ENCODE measurements around the gene SPO11. TPM values are rescaled to one million over a fixed set of nuclear protein-coding genes. Genes with fewer than 3 reads are reported as not detected.

The SPO11 gene
- total RNA-seq, 3 donors from 2014 or later (not counting 1 experiment from before 2014, with no cell fraction given), result not detected

GRCh38 chr20:57317316-57317788 is 12.3 kb upstream of the SPO11 start:
- TF ChIP-seq, protein P1, sequence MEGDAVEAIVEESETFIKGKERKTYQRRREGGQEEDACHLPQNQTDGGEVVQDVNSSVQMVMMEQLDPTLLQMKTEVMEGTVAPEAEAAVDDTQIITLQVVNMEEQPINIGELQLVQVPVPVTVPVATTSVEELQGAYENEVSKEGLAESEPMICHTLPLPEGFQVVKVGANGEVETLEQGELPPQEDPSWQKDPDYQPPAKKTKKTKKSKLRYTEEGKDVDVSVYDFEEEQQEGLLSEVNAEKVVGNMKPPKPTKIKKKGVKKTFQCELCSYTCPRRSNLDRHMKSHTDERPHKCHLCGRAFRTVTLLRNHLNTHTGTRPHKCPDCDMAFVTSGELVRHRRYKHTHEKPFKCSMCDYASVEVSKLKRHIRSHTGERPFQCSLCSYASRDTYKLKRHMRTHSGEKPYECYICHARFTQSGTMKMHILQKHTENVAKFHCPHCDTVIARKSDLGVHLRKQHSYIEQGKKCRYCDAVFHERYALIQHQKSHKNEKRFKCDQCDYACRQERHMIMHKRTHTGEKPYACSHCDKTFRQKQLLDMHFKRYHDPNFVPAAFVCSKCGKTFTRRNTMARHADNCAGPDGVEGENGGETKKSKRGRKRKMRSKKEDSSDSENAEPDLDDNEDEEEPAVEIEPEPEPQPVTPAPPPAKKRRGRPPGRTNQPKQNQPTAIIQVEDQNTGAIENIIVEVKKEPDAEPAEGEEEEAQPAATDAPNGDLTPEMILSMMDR (IDR thresholded peaks at IDR 0.05), result no peak
- H3K27me3 ChIP-seq (ENCODE audit: control insufficient read depth, insufficient read depth, low read length), result no peaks in the 10 kb centered on the region
- no peak overlapping the region for H3K4me3 ChIP-seq (ENCODE audit: low read length)
- Mint-ChIP-seq H3K27me3 (ENCODE audit: low read depth in 2 of 2) (peaks cover 28 to 41% of the 10 kb centered on the region in 2 donors), H3K27ac (peak overlapping the region in 1 of 2 donors; percentile 11), H3K4me1 (peaks cover 0 to 25% of the 10 kb centered on the region in 2 donors), H3K9me3 (no peaks in the 10 kb centered on the region), H3K4me3 (no peak overlapping the region), H3K36me3 (no peaks in the 10 kb centered on the region)
- ATAC-seq (no peak), DNase-seq (no peak)
- intact Hi-C loops (cut with micrococcal nuclease), result no loop called here
- no peaks in the 10 kb centered on the region for H3K36me3 ChIP-seq (ENCODE audit: control insufficient read depth, insufficient read depth, low read length)
- WGBS (ENCODE audit: insufficient coverage), result 89% methylated on average over 8 of the region's 8 CpGs
- H3K4me1 ChIP-seq (ENCODE audit: control insufficient read depth, insufficient read depth, low read length), result peaks cover 19% of the 10 kb centered on the region
- H3K27ac ChIP-seq (ENCODE audit: low read length), result no peak overlapping the region
- no peaks in the 10 kb centered on the region for H3K9me3 ChIP-seq (ENCODE audit: control insufficient read depth, insufficient read depth, low read length)

DNA sequence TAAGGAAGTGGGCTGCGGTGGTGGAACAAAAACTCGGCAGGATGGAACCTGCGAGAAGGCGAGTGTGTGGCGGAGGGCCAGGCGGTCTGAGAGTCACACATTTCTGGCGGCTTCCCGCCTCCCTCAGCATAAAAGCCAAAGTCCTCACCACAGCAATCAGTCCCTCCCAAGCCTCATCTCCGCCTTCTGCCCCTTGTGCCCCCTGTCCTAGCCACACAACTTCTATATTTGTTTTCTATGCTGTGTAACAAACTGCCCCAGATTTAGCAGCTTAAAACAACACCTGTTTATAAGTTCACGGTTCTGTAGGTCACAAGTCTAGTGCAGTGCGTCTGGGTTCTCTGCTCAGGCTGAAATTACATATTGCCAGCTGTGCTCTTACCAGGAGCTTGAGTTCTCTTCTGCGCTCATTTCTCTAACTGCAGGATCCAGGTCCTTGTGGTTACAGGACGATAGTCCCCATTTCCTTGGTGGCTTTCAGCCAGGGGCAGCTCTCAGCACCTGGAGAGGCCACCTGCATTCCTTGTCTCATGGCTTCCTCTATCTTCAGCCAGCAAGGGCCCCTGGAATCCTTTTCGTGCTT is 11.7 kb upstream of the SPO11 start:
- H3K27me3 ChIP-seq (ENCODE audit: control insufficient read depth, insufficient read depth, low read length), result no peaks in the 10 kb centered on the region
- Mint-ChIP-seq H3K36me3 (no peaks in the 10 kb centered on the region), H3K27ac (peak overlapping the region in 1 of 2 donors; percentile 11), H3K9me3 (no peaks in the 10 kb centered on the region), H3K4me1 (peaks cover 0 to 28% of the 10 kb centered on the region in 2 donors), H3K4me3 (peak overlapping the region; percentile 13), H3K27me3 (ENCODE audit: low read depth in 2 of 2) (peaks cover 33 to 46% of the 10 kb centered on the region in 2 donors)
- ATAC-seq (peak; percentile 62 to 88 (median 71)), DNase-seq (peak; percentile 14 to 25)
- TF ChIP-seq, protein P1 (IDR thresholded peaks at IDR 0.05), result no peak
- no peaks in the 10 kb centered on the region for H3K36me3 ChIP-seq (ENCODE audit: control insufficient read depth, insufficient read depth, low read length)
- no peaks in the 10 kb centered on the region for H3K9me3 ChIP-seq (ENCODE audit: control insufficient read depth, insufficient read depth, low read length)
- peaks cover 19% of the 10 kb centered on the region for H3K4me1 ChIP-seq (ENCODE audit: control insufficient read depth, insufficient read depth, low read length)
- H3K27ac ChIP-seq (ENCODE audit: low read length), result no peak overlapping the region
- 68% methylated on average over 14 of the region's 14 CpGs for WGBS (ENCODE audit: insufficient coverage)
- intact Hi-C loops (cut with micrococcal nuclease), result no loop called here
- no peak overlapping the region for H3K4me3 ChIP-seq (ENCODE audit: low read length)

DNA sequence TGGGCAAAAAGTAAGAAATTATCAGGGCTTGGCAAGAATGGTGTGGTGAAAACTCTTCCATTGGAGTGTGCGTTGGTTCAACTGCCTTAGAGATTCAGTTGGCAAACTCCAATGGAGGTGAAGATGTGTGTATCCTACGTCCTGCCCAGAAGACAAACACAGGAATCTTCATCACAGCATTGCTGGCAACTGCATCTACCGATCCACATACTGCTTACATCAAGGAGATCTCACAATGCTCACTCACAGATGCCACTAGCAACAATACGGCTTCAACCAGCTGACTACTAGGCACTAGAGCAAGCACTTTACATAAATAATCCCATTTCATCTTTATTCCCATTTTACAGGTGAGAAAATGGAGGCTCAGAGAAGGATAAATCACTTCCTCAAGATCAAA is 10.0 kb upstream of the SPO11 start:
- 85% methylated on average over 4 of the region's 4 CpGs for WGBS (ENCODE audit: insufficient coverage)
- Mint-ChIP-seq H3K9me3 (no peaks in the 10 kb centered on the region), H3K36me3 (no peaks in the 10 kb centered on the region), H3K4me1 (peaks cover 0 to 30% of the 10 kb centered on the region in 2 donors), H3K4me3 (no peak overlapping the region), H3K27me3 (ENCODE audit: low read depth in 2 of 2) (peaks cover 37 to 44% of the 10 kb centered on the region in 2 donors), H3K27ac (no peak overlapping the region)
- Histone ChIP-seq H3K9me3 (ENCODE audit: control insufficient read depth, insufficient read depth, low read length) (no peaks in the 10 kb centered on the region), H3K27ac (ENCODE audit: low read length) (no peak overlapping the region), H3K27me3 (ENCODE audit: control insufficient read depth, insufficient read depth, low read length) (no peaks in the 10 kb centered on the region), H3K36me3 (ENCODE audit: control insufficient read depth, insufficient read depth, low read length) (no peaks in the 10 kb centered on the region), H3K4me1 (ENCODE audit: control insufficient read depth, insufficient read depth, low read length) (peaks cover 19% of the 10 kb centered on the region), H3K4me3 (ENCODE audit: low read length) (no peak overlapping the region)
- intact Hi-C loops (cut with micrococcal nuclease), result no loop called here
- TF ChIP-seq, protein P1 (IDR thresholded peaks at IDR 0.05), result no peak
- DNase-seq (no peak), ATAC-seq (no peak)

DNA sequence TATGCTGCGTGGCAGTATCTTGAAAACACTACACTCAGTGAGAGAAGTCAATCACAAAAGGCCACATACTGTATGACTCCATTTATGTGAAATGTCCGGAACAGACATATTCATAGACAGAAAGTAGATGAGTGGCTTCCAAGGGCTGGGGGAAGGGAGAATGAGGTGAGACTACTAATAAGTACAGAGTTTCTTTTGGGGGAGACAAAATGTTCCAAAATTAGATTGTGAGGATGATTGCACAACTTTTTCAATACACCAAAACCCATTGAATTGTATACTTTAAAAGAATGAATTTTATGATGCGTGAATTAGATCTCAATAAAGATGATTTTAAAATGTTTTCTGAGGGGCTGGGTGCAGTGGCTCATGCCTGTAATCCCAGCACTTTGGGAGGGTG is 9.2 kb upstream of the SPO11 start:
- Mint-ChIP-seq H3K27ac (no peak overlapping the region), H3K27me3 (ENCODE audit: low read depth in 2 of 2) (peaks cover 41 to 46% of the 10 kb centered on the region in 2 donors), H3K36me3 (no peaks in the 10 kb centered on the region), H3K4me3 (no peak overlapping the region), H3K9me3 (no peaks in the 10 kb centered on the region), H3K4me1 (peaks cover 0 to 28% of the 10 kb centered on the region in 2 donors)
- 79% methylated on average over 3 of the region's 3 CpGs for WGBS (ENCODE audit: insufficient coverage)
- H3K4me3 ChIP-seq (ENCODE audit: low read length), result no peak overlapping the region
- ATAC-seq (no peak), DNase-seq (no peak)
- H3K36me3 ChIP-seq (ENCODE audit: control insufficient read depth, insufficient read depth, low read length), result no peaks in the 10 kb centered on the region
- TF ChIP-seq, protein P1 (IDR thresholded peaks at IDR 0.05), result no peak
- intact Hi-C loops (cut with micrococcal nuclease), result no loop called here
- H3K4me1 ChIP-seq (ENCODE audit: control insufficient read depth, insufficient read depth, low read length), result peaks cover 19% of the 10 kb centered on the region
- H3K27ac ChIP-seq (ENCODE audit: low read length), result no peak overlapping the region
- no peaks in the 10 kb centered on the region for H3K27me3 ChIP-seq (ENCODE audit: control insufficient read depth, insufficient read depth, low read length)
- no peaks in the 10 kb centered on the region for H3K9me3 ChIP-seq (ENCODE audit: control insufficient read depth, insufficient read depth, low read length)

All from natural killer cell (primary cell).